EL (cell line): ENCODE measurements around the gene PTCH2.
"Not testable (repeated sequence)": the region's sequence is repeated elsewhere in the genome, so short reads cannot be mapped to it uniquely, and the experiment has no call there.

Experiments used
- DNase-seq: peaks from one replicate; pipeline ENCODE4 v3.0.0-alpha.2; 2016

PTCH2 gene

DNA sequence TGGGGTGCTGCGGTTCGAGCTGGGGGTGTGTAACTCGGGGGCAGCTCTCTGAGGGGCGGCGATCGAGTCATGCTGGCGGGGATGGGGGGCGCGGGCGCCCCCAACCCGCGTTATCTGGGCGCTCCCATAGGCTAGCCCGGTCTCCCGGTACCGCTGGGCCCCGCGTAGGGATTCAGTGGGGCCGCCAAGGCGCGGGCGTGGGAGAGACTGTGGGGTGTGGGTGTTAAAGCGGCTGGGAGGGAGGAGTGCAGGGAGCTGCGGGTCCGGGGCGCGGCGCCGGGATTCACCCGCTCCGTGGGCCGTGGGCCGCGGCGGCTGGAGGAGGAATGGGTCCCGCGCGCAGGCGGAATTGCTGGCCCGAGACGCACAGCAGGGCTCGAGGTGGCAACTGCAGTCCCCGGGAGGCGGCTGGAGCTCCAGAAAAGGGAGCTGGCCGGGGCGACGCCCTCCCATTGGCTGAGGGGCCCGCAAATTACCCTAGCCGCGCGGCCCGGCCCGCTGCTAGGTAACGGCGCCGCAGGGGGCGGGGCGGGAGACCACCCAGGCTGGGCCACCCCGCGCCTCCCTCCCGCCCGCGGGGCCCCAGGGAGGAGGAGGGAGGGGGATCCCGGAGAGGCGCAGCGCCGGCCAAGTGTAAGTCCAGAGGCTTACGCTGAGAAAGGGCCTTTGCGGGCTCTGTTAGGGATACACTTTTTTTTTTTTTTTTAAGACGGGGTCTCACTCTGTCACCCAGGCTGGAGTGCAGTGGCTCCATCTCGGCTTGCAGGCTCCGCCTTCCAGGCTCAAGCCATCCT is at the start of gene PTCH2:
Gene PTCH2 (minus strand): TSS at position 392 of the 794 bp plus-strand sequence. CDS start 321 bp downstream, at position 71.
- peak; percentile 67 for DNase-seq

- no peak for DNase-seq
Measured at GRCh38 chr1:44890007-44890406, 47.0 kb upstream of the PTCH2 start.

DNA sequence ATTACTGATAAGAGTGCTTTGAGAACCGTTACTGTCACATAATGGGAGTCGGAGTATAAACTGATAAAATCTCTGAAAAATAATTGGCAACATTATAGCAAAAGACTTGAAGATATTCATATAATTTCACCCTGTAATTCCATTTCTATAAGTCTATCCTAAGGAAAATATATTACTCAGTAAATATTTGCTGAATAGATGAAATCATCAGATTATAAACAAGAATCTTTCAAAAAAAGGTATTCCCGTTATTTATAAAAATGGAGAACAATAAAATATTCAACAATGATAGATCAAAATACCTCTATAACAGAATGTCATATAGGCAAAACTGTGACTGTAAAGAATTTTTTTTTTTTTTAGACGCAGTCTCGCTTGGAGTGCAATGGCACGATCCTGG is 42.4 kb upstream of the PTCH2 start:
- DNase-seq = no peak

- no peak for DNase-seq
Measured at GRCh38 chr1:44884746-44885145, 41.7 kb upstream of the PTCH2 start.

- peak; percentile 47 for DNase-seq
Measured at GRCh38 chr1:44881011-44881632, 38.1 kb upstream of the PTCH2 start.

DNA sequence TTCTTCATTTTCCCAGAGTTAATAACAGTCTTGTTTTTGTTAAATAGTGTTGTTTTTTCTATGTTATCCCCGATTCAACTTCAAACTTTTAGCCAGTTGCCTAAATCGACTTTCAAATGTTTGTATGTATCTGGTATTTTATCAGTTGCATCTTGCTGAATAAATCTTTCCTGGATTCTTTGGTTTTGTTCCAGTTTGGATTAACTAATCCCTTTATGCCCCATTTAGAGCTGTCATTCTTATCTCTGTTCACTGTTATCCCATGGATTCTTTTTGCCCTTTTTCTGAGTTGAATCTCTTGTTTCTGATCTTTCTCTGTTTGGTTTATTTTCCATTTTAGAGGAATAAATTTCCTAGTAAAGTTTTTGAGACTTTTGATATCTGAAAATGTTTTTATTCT is 31.1 kb upstream of the PTCH2 start:
- no peak for DNase-seq

- no peak for DNase-seq
Measured at GRCh38 chr1:44870096-44870495, 27.0 kb upstream of the PTCH2 start.

DNA sequence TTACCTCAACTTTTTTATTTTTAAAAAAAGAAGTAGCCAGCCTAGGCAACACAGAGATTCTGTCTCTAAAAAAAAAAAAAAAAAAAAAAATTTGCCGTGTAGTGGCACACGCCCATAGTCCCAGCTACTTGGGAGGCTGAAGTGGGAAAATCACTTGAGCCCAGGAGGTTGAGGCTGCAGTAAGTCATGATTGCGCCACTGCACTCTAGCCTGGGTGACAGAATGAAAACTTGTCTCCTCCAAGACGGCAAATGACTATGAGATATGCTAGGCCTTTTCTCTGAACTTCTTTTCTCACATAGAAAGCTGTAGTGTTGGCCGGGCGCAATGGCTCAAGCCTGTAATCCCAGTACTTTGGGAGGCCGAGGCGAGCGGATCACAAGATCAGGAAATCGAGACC is 24.7 kb upstream of the PTCH2 start:
- DNase-seq = no peak

GRCh38 chr1:44862829-44863401 is 19.9 kb upstream of the PTCH2 start:
- peak; percentile 36 for DNase-seq

DNA sequence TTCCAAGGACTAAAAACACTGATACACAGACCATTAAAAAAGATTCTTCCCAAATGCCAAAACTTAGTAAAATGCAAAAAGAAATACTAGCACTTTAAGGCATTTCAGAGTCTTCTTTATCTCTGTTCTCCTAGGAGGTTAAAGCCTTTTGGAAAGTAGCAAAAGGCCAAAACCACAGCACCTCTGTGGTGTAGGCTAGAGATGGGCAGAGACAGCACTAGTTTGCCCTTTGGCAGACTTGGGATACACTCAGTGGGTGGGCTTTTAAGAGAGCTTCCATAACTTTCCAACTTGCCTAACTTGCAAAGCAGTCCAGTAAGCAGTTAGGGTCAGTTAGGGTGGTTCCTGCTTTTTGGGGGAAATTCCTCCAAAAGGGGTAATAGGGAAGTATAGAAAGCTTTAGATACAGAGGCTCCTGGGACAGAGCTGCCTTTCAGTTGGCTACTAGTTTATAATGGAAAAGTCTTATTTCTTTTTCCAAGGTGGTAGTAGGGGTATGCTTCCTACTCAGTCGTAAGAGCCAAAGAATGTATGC is 17.9 kb upstream of the PTCH2 start:
- DNase-seq = no peak

- DNase-seq = no peak
Measured at GRCh38 chr1:44860331-44860730, 17.3 kb upstream of the PTCH2 start.

DNA sequence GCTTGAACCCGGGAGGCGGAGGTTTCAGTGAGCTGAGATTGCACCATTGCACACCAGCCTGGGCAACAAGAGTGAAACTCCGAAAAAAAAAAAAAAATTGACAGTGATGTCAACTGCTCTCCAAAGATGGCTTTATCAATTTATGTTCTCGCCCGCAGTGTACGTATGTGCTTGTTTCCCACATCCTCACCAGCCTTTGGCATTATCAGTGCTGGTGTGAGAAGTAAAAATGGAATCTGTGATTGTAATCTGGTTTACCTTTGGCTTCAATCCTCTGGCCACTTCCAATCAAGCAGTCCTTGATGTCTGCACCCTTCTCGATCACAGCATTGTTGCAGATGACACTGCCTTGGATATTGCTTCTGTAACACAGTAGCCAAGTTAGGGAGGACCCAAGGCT is 14.4 kb upstream of the PTCH2 start:
- DNase-seq = no peak

- no peak for DNase-seq
Measured at GRCh38 chr1:44855742-44856141, 12.7 kb upstream of the PTCH2 start.

GRCh38 chr1:44854970-44855369 is 11.9 kb upstream of the PTCH2 start:
- no peak for DNase-seq

GRCh38 chr1:44853201-44853600 is 10.1 kb upstream of the PTCH2 start:
- no peak for DNase-seq

- DNase-seq = no peak
Measured at GRCh38 chr1:44851308-44851707, 8.3 kb upstream of the PTCH2 start.

DNA sequence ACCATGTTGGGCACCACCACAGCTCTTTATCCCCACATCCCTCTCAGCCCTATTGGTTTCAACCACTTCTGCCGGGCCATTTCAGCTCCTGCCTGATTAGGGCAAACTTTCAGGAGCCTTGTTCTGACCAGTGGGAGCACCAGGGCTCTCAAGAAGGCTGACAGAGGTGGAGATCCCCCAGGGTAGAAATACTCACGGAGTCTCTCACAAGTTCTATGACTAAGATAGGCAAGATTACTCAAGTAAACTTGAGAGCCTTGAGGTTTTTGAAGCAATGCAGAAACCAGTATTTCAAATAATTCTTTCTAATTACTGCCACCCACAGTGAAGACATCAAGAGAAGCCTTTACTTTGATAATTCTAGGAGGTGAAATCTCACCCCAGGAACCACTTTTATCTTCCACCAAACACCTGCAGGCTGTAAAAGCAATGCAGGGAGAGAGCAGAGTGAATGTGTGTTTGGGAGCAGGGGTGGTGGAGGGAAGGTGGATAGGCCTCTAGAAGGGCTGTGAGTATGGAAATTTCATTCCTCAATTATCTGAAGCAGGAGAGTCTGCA is 6.6 kb upstream of the PTCH2 start:
- DNase-seq = no peak

- no peak for DNase-seq
Measured at GRCh38 chr1:44848456-44849181, 5.6 kb upstream of the PTCH2 start.

DNA sequence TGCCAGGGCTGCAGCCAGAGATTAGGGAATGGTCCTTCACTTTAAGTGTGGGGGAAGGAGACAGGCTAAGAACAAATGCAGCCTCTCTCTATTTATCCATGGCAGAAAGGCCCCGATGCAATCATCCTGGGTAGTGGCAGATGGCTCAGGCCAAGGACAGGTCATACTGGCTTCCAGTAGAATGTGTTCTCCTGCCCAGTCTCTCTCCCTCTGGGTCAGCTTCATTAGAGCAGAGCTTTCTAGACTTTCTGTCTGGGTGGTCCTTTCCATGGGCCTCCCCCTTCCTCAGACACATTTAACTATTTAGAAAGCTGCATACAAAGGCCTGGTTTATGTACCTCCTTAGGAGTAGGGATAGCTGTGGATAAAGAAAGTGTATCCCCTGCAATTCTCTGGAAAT is 4.8 kb upstream of the PTCH2 start:
- DNase-seq = no peak

- no peak for DNase-seq
Measured at GRCh38 chr1:44846985-44847384, 3.9 kb upstream of the PTCH2 start.

GRCh38 chr1:44842486-44842861 is 579 bp downstream of the PTCH2 start:
- DNase-seq = no peak

DNA sequence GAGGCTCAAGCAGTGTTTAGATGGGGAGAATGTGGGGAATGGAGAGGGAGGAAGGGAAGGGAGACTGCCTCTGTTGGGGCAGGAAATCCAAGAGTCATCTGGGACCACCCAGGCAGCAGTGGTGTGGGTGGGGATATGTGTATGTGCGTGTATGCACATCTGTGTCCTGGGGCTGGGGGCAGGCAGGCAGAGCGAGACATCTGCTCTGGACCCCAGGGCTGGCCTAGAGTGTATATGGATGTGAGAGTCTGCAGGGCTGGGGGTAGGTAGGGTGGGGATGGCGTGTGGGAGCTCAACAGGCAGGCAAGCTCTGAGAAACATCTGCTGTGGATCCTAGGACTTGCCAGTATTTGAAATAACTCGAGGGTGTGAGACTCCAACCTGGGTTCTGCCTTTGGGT is 3.5 kb downstream of the PTCH2 start:
- no peak for DNase-seq

DNA sequence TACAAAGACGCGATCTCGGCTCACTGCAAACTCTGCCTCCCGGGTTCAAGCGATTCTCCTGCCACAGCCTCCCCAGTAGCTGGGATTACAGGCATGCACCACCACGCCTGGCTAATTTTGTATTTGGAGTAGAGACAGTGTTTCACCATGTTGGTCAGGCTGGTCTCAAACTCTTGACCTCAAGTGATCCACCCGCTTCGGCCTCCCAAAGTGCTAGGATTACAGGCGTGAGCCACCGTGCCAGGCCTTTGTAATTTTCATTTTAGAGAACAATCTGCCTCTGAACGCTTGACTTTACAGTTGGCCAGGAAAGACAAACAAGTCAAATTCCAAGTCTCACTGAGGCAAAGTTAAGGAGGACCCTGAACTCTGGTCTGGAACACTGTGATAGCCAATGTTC is 4.8 kb downstream of the PTCH2 start:
- DNase-seq = not testable (repeated sequence)
